T-cell (primary cell): ENCODE data around the gene STAB1. TPM values are rescaled to one million over a fixed set of nuclear protein-coding genes. Genes with fewer than 3 reads are reported as not detected.

ENCODE experiments used
- ATAC-seq, 4 experiments: fragments of 200-7000 bp in 3 of 4; fragments of 150-1000 bp in 1 of 4; cut with Tn5 transposase; replicated peaks in 1 of 4; 1 replicate in 3 of 4; 2 replicates in 1 of 4; pipeline ENCODE4 v1.10.0; 2021; ENCODE audit warnings: moderate library complexity in 3 of 4, mild to moderate bottlenecking in 2 of 4, moderate number of reproducible peaks in 1 of 4
- CTCF ChIA-PET, 2 donors: fragments of 300-600 bp; sonication (Branson Sonifier 250); formaldehyde crosslinking; loops; one replicate each; lab custom pipeline; 2022; ENCODE audit warnings: antibody characterized with exemption in 2 of 2; lab: Charles Lee
- POLR2A ChIA-PET, 2 donors: fragments of 300-600 bp; sonication (Branson Sonifier 250); formaldehyde crosslinking; loops; one replicate each; lab custom pipeline; 2022; ENCODE audit warnings: antibody characterized with exemption in 2 of 2; lab: Charles Lee
- DNase-seq, 35 experiments: peaks; one replicate each; pipeline versions ENCODE4 v3.0.0 to v3.0.0-alpha.2; 2013 to 2023
- H3K27ac ChIP-seq: one replicate; pipeline ENCODE4 v1.5.1; 2013; ENCODE audit warnings: low read length
- H3K27me3 ChIP-seq, 2 experiments: replicated peaks in 1 of 2; 1 replicate in 1 of 2; 2 replicates in 1 of 2; pipeline versions ENCODE4 v1.6.1 to v1.7.0; 2013; ENCODE audit warnings: low read length in 1 of 2, mixed read lengths in 1 of 2; ENCODE audit not compliant: control insufficient read depth in 2 of 2, insufficient read depth in 2 of 2; ENCODE audit errors: extremely low read depth in 1 of 2
- H3K36me3 ChIP-seq, 2 donors: 1 replicate in 1 of 2; 2 replicates in 1 of 2; pipeline versions ENCODE4 v1.6.1 to v1.7.0; 2013; ENCODE audit warnings: low read length in 1 of 2; ENCODE audit not compliant: control insufficient read depth in 2 of 2, insufficient read depth in 1 of 2; ENCODE audit errors: extremely low read depth in 1 of 2
- H3K4me1 ChIP-seq, 2 experiments: 1 replicate in 1 of 2; 2 replicates in 1 of 2; pipeline versions ENCODE4 v1.6.1 to v1.7.0; 2013; ENCODE audit warnings: low read length in 2 of 2, mixed read lengths in 1 of 2; ENCODE audit not compliant: insufficient read depth in 2 of 2, control insufficient read depth in 1 of 2; ENCODE audit errors: extremely low read depth in 1 of 2
- H3K4me3 ChIP-seq, 2 donors: 1 replicate in 1 of 2; 2 replicates in 1 of 2; pipeline versions ENCODE4 v1.5.1 to v1.7.0; 2013; ENCODE audit warnings: mild to moderate bottlenecking in 2 of 2, low read length in 1 of 2, moderate library complexity in 1 of 2; ENCODE audit not compliant: control insufficient read depth in 1 of 2; ENCODE audit errors: extremely low read depth in 1 of 2
- H3K9me3 ChIP-seq: 2 replicates; pipeline ENCODE4 v1.7.0; 2013
- H3K27ac Mint-ChIP-seq, 2 donors: one replicate each; pipeline ENCODE4 v1.8.0; 2020 to 2021; ENCODE audit warnings: mild to moderate bottlenecking in 2 of 2, mixed read lengths in 2 of 2
- H3K27me3 Mint-ChIP-seq, 2 donors: one replicate each; pipeline ENCODE4 v1.8.0; 2021 to 2022; ENCODE audit warnings: mixed read lengths in 2 of 2
- H3K36me3 Mint-ChIP-seq: one replicate; pipeline ENCODE4 v1.8.0; 2021; ENCODE audit warnings: mixed read lengths
- H3K4me1 Mint-ChIP-seq, 3 donors: one replicate each; pipeline ENCODE4 v1.8.0; 2020 to 2022; ENCODE audit warnings: mixed read lengths in 3 of 3, mild to moderate bottlenecking in 1 of 3
- H3K4me3 Mint-ChIP-seq, 3 donors: one replicate each; pipeline ENCODE4 v1.8.0; 2020 to 2022; ENCODE audit warnings: mild to moderate bottlenecking in 3 of 3, mixed read lengths in 3 of 3, moderate library complexity in 3 of 3
- H3K9me3 Mint-ChIP-seq, 3 donors: one replicate each; pipeline ENCODE4 v1.8.0; 2020 to 2022; ENCODE audit warnings: mixed read lengths in 3 of 3
- WGBS: methylation state at CpG from one replicate; pipeline ENCODE4 v1.1.5; 2013; ENCODE audit warnings: missing lambda C conversion rate; ENCODE audit not compliant: insufficient coverage; 5-methylcytosine and 5-hydroxymethylcytosine counted together
- total RNA-seq, 35 experiments: library from RNA in 6 of 35; stranded (reverse) in 6 of 35; fragments of 120-200 nt in 1 of 35; gene quantifications; one replicate each; pipeline versions ENCODE4 v1.2.1 to v1.2.4 and lab custom pipeline; 2013 to 2026

STAB1 gene
- total RNA-seq, 5 donors from 2014 or later (not counting 1 experiment from before 2014, with no cell fraction given): 0.38 to 2.2 (median 1.7) TPM

GRCh38 chr3:52503788-52504424, 8.8 kb downstream of the STAB1 start:
- DNase-seq (no peak), ATAC-seq (no peak)
- H3K4me3 Mint-ChIP-seq: no peak overlapping the region
- WGBS: 74% methylated on average over 19 of the region's 23 CpGs
- H3K36me3 Mint-ChIP-seq: no peaks in the 10 kb centered on the region
- Histone ChIP-seq H3K36me3 (no peaks in the 10 kb centered on the region), H3K9me3 (no peaks in the 10 kb centered on the region), H3K4me3 (no peak overlapping the region), H3K4me1 (no peaks in the 10 kb centered on the region), H3K27ac (no peak overlapping the region), H3K27me3 (peaks cover 0 to 15% of the 10 kb centered on the region in 2 experiments)
- H3K4me1 Mint-ChIP-seq: no peaks in the 10 kb centered on the region
- H3K27me3 Mint-ChIP-seq: no peaks in the 10 kb centered on the region
- H3K27ac Mint-ChIP-seq: no peak overlapping the region
- H3K9me3 Mint-ChIP-seq: no peaks in the 10 kb centered on the region
- CTCF ChIA-PET: no interaction called here
- POLR2A ChIA-PET: no interaction called here

GRCh38 chr3:52504977-52505376, 9.8 kb downstream of the STAB1 start:
- no peaks in the 10 kb centered on the region for H3K27me3 Mint-ChIP-seq
- Histone ChIP-seq H3K9me3 (no peaks in the 10 kb centered on the region), H3K27ac (no peak overlapping the region), H3K4me3 (no peak overlapping the region), H3K4me1 (no peaks in the 10 kb centered on the region), H3K27me3 (peaks cover 0 to 14% of the 10 kb centered on the region in 2 experiments), H3K36me3 (no peaks in the 10 kb centered on the region)
- no peak for DNase-seq
- H3K4me1 Mint-ChIP-seq: no peaks in the 10 kb centered on the region
- H3K4me3 Mint-ChIP-seq: no peak overlapping the region
- H3K9me3 Mint-ChIP-seq: no peaks in the 10 kb centered on the region
- ChIA-PET CTCF (no interaction called here), POLR2A (no interaction called here)
- H3K36me3 Mint-ChIP-seq: no peaks in the 10 kb centered on the region
- H3K27ac Mint-ChIP-seq: no peak overlapping the region
- WGBS: 92% methylated on average over 9 of the region's 10 CpGs
- no peak for ATAC-seq

- Mint-ChIP-seq H3K27me3 (no peaks in the 10 kb centered on the region), H3K27ac (no peak overlapping the region), H3K36me3 (no peaks in the 10 kb centered on the region), H3K4me3 (no peak overlapping the region), H3K4me1 (no peaks in the 10 kb centered on the region), H3K9me3 (no peaks in the 10 kb centered on the region)
- no peak overlapping the region for H3K27ac ChIP-seq
- no peak overlapping the region for H3K4me3 ChIP-seq
- H3K36me3 ChIP-seq: no peaks in the 10 kb centered on the region
- H3K27me3 ChIP-seq: peaks cover 0 to 12% of the 10 kb centered on the region in 2 experiments
- no peaks in the 10 kb centered on the region for H3K9me3 ChIP-seq
- no peaks in the 10 kb centered on the region for H3K4me1 ChIP-seq
- 90% methylated on average over 22 of the region's 27 CpGs for WGBS
- no peak for ATAC-seq
- POLR2A ChIA-PET: no interaction called here
- CTCF ChIA-PET: no interaction called here
- no peak for DNase-seq
Observed at GRCh38 chr3:52506266-52506966, 11.3 kb downstream of the STAB1 start.

DNA sequence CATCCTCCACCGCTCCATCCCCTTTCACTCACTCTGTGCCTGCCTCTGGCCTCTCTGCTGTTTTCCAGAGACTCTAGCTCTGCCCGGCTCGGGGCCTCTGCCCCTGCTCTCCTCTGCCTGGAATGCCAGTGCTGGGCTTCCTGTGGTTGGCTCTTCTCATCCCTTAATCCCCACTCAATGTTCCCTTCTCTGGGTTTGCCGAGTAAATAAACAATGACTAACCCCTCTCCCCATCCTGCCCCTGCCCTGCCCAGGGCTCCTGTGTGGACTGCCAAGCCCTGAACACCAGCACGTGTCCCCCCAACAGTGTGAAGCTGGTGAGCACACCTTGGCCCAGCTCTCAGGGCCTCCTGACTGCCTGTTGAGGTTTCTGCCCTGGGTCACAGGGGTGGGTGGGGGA, 12.2 kb downstream of the STAB1 start:
- Histone ChIP-seq H3K27ac (no peak overlapping the region), H3K27me3 (peaks cover 0 to 12% of the 10 kb centered on the region in 2 experiments), H3K36me3 (no peaks in the 10 kb centered on the region), H3K4me1 (no peaks in the 10 kb centered on the region), H3K4me3 (no peak overlapping the region), H3K9me3 (no peaks in the 10 kb centered on the region)
- Mint-ChIP-seq H3K27me3 (no peaks in the 10 kb centered on the region), H3K4me1 (no peaks in the 10 kb centered on the region), H3K36me3 (no peaks in the 10 kb centered on the region), H3K4me3 (no peak overlapping the region), H3K9me3 (no peaks in the 10 kb centered on the region), H3K27ac (peak overlapping the region in 1 of 2 donors; percentile 34)
- POLR2A ChIA-PET: no interaction called here
- 68% methylated on average over 3 of the region's 5 CpGs for WGBS
- no peak for ATAC-seq
- DNase-seq: no peak
- CTCF ChIA-PET: no interaction called here

DNA sequence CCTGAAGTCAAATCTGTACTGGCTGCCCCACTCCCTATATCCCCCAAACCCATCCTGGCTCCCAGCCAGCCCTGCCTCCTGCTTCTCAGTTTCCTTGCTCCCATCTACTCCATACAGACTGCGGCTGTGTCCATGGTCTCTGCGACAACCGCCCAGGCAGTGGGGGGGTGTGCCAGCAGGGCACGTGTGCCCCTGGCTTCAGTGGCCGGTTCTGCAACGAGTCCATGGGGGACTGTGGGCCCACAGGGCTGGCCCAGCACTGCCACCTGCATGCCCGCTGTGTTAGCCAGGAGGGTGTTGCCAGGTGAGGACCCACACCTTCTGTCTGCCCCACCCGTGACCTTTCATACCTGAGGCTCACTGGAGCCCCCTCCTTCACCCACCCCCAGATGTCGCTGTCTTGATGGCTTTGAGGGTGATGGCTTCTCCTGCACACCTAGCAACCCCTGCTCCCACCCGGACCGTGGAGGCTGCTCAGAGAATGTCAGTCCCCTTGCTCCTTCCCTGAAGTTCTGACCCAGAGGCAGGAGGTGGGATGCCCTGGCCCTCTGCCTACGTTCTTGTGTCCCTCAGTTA, 14.7 kb downstream of the STAB1 start:
- Histone ChIP-seq H3K4me1 (no peaks in the 10 kb centered on the region), H3K27ac (no peak overlapping the region), H3K9me3 (no peaks in the 10 kb centered on the region), H3K4me3 (no peak overlapping the region), H3K36me3 (no peaks in the 10 kb centered on the region), H3K27me3 (peaks cover 0 to 11% of the 10 kb centered on the region in 2 experiments)
- POLR2A ChIA-PET: no interaction called here
- ATAC-seq: no peak
- Mint-ChIP-seq H3K4me3 (no peak overlapping the region), H3K36me3 (no peaks in the 10 kb centered on the region), H3K27ac (no peak overlapping the region), H3K27me3 (no peaks in the 10 kb centered on the region), H3K9me3 (no peaks in the 10 kb centered on the region), H3K4me1 (no peaks in the 10 kb centered on the region)
- CTCF ChIA-PET: no interaction called here
- WGBS: 74% methylated on average over 7 of the region's 12 CpGs
- no peak for DNase-seq

- no peaks in the 10 kb centered on the region for H3K4me1 Mint-ChIP-seq
- H3K9me3 Mint-ChIP-seq: no peaks in the 10 kb centered on the region
- H3K36me3 ChIP-seq: no peaks in the 10 kb centered on the region
- no peak overlapping the region for H3K27ac Mint-ChIP-seq
- 90% methylated on average over 3 of the region's 7 CpGs for WGBS
- no peak overlapping the region for H3K27ac ChIP-seq
- POLR2A ChIA-PET: no interaction called here
- no peak for DNase-seq
- H3K4me3 ChIP-seq: no peak overlapping the region
- H3K4me1 ChIP-seq: no peaks in the 10 kb centered on the region
- CTCF ChIA-PET: no interaction called here
- H3K27me3 ChIP-seq: peaks cover 0 to 2% of the 10 kb centered on the region in 2 experiments
- H3K4me3 Mint-ChIP-seq: no peak overlapping the region
- no peak for ATAC-seq
- no peaks in the 10 kb centered on the region for H3K36me3 Mint-ChIP-seq
- no peaks in the 10 kb centered on the region for H3K9me3 ChIP-seq
- H3K27me3 Mint-ChIP-seq: no peaks in the 10 kb centered on the region
Observed at GRCh38 chr3:52511509-52511908, 16.4 kb downstream of the STAB1 start.
